ACHN (cell line): ENCODE data around the gene CDX1.

Source experiments
- DNase-seq: peaks from one replicate; pipeline ENCODE4 v3.0.0-alpha.2; 2015
- in situ Hi-C: cut with HindIII; loops from 2 replicates; pipeline ENCODE4 v1.10.0; 2017; ENCODE audit warnings: low sequenced_read_pairs, low pct_ligation_motif_present, low pct_unique_long_range_greater_than_20kb

The CDX1 gene

DNA sequence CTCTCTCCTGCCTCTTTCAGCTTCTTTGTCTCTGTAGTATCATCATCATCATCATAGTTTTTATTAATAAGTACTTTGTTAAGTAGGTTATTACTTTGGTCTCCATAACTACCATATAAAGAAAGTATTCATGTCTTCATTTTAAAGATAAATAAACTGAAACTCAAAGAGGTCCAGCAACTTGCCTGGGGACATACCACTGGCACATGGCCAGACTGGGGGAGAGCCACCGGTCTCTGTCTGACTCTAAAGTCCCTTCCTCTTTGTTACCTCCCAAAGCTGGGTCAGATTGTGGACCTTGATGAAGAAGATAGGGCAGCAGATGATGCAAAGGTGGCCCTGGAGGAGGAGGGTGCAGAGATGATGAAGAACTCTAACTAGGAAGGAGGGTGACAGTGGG lies 8.5 kb downstream of the CDX1 start:
- in situ Hi-C loops = no loop called here
- DNase-seq = no peak

DNA sequence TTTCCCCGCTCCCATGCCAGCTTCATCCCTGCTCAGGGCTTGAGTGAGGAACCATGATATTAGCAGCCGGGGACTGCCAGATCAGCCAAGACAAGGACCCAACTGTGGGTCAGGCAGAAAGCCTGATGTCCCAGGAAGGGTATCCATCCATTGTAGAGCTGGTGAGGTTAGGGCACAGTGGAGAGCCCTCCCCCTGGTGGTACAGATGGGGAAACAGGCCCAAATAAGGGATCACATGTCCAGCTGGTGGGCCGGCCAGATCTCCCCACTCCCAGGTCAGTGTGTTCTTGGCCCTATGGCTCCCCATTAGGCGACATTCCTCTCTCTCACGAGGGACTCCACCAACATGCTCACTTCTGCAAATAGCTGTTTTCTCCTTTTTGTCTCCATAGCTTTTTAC lies 9.0 kb downstream of the CDX1 start:
- peak; percentile 40 for DNase-seq
- in situ Hi-C loops = no loop called here

- in situ Hi-C loops = no loop called here
Observed at GRCh38 chr5:150176745-150177477, 10.3 kb downstream of the CDX1 start.

GRCh38 chr5:150177721-150178120 lies 11.1 kb downstream of the CDX1 start:
- no peak for DNase-seq
- in situ Hi-C loops = no loop called here

More at GRCh38 chr5:150176745-150177477, 10.3 kb downstream of the CDX1 start:
- DNase-seq = no peak

DNA sequence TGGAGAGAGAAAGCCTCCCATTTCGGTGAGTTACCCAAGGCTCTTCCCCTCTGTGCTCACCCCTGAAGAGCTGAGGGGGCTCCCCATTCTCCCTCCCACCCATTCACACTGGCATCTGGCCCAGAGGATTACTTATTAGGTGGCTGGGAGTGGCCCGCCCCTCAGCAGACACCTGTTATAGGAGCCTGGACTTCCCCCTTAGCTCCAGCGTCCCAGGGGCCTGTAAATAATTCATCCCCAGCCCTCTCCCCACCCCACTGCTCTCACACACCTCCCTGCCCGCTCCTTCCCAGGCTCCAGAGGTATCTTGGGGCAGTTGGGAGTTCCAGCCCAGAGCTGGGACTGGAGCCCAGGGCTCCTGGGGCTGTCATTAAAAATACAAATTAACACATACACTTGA lies 11.7 kb downstream of the CDX1 start:
- in situ Hi-C loops = no loop called here
- no peak for DNase-seq

DNA sequence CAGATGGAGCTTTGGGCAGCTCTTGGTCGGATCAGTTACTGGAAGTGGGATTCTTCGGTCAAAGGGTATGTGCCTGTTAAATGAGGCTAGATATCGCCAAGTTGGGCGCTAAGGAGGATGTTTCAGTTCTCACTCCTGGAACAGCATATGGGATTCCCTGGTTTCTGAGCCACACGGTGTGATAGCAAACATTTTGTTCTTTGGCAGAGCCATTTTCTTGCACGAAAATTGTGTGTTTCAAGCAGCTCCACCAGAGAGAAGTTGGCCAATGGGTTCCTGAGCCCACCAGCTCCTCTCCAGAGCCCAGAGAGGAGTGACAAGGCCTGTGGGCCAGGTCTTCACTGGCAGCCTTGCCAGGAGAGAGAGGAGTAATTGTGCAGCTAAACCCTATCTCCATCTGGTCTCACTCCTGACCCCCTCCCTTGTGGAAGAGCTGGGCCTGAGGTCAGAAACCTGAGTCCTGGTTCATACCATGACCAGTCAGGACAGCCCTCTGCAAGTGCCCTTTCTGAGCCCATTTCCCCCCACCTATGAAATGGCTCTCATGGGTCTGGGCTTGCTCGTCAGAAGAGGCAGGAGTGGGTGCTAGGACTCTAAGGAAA lies 12.5 kb downstream of the CDX1 start:
- in situ Hi-C loops = no loop called here
- DNase-seq = no peak

GRCh38 chr5:150180241-150181026 lies 13.9 kb downstream of the CDX1 start:
- in situ Hi-C loops = no loop called here
- DNase-seq = no peak

- in situ Hi-C loops = no loop called here
- no peak for DNase-seq
Observed at GRCh38 chr5:150181027-150181426, 14.4 kb downstream of the CDX1 start.

GRCh38 chr5:150181766-150182545 lies 15.4 kb downstream of the CDX1 start:
- DNase-seq = no peak
- in situ Hi-C loops = no loop called here

DNA sequence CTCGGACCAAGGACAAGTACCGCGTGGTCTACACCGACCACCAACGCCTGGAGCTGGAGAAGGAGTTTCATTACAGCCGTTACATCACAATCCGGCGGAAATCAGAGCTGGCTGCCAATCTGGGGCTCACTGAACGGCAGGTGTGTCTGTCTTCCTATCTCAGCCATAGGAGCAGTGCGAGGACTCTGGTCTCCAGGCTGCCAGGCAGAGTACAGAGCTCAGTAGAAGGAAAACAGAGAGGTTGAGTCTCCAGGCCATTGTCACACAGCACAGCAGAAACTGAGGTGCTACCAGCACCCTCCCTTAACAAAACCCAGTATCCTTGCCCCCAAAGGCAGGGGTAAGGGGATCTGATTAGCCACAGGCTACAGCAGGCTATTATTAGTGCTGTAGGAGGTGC lies 16.2 kb downstream of the CDX1 start:
- in situ Hi-C loops = no loop called here
- no peak for DNase-seq

DNA sequence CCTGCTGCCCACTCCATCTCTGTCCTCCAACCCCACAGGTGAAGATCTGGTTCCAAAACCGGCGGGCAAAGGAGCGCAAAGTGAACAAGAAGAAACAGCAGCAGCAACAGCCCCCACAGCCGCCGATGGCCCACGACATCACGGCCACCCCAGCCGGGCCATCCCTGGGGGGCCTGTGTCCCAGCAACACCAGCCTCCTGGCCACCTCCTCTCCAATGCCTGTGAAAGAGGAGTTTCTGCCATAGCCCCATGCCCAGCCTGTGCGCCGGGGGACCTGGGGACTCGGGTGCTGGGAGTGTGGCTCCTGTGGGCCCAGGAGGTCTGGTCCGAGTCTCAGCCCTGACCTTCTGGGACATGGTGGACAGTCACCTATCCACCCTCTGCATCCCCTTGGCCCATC lies 16.9 kb downstream of the CDX1 start:
- in situ Hi-C loops = no loop called here
- no peak for DNase-seq

GRCh38 chr5:150184006-150184405 lies 17.4 kb downstream of the CDX1 start:
- in situ Hi-C loops = no loop called here

GRCh38 chr5:150184990-150185912 lies 18.7 kb downstream of the CDX1 start:
- in situ Hi-C loops = no loop called here
- DNase-seq = no peak

More at GRCh38 chr5:150184006-150184405, 17.4 kb downstream of the CDX1 start:
- DNase-seq = no peak

DNA sequence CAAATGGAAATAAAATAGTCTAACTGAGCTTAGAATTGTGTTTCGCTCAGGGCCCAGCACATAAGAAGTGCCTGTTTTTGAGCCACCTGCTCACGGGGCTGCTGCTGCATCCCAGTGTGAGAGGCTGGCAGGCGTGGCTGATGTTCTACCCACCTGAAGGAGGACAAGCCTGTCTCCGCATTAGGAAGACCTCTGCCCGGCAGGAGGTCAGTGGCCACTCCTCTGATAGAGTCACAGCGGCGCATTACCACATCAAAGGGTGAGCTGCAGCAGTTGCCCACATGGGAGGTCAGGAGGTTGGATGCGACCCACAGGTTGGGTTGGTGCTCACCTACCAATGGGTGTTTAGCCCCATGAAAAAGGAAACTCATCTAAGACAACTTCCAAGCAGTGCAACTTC lies 19.6 kb downstream of the CDX1 start:
- no peak for DNase-seq
- in situ Hi-C loops = no loop called here

- DNase-seq = no peak
- in situ Hi-C loops = no loop called here
Observed at GRCh38 chr5:150186897-150187296, 20.3 kb downstream of the CDX1 start.

DNA sequence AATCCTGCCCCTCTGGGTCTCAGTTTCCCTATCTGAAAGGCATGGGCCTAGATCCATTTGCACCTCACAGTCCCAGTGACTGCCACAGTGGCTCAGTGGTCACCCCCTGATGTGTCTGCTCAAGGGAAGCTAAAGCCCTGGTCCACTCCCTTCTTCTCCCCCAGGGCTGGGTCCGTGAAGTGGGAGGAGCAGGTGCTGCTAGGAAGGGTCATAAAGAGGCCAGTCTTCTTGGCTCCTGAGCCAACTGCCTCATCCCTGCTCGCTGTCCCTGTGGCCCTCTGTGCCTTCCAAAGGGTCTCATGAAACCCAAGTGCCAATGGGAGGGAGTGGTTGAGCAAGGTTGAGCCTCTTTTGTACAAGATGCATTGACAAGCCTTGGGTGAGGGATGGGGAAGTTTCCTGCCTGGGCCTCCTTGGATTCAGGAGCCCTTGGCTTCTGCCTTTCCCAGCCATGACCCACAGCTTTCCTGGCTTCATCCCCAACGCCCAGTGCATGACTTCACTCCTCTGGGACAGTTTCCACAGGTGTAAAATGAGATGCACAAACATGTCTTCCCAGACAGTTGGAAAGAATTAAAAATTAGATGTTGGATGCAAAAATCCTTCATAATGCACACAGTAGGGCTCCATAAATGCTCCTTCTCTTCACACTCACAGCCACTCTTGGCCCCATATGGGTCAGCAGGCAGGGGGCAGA lies 21.7 kb downstream of the CDX1 start:
- in situ Hi-C loops = no loop called here
- no peak for DNase-seq

DNA sequence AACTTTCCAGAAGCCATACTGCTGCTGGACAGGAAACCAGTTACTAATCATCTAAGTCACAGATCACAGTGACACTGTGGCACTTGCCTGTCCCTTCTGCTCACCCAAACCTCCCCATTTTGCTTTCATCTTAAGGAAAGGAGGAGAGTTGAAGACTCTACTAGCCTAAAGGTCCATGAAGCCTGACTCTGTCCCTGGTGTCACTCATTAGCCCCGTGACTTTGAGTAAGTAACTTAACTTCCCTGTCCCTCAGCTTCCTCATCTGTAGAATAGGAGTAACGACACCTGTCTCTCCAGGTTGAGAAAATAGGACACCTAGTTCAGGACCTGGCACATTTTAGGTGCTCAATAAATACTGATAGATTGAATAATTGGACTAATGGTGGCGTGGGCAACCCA lies 22.7 kb downstream of the CDX1 start:
- in situ Hi-C loops = no loop called here
- no peak for DNase-seq
